CD1c-positive myeloid dendritic cell (primary cell): ENCODE data around the gene CDK5R1.

Source experiments
- DNase-seq: peaks from one replicate; pipeline ENCODE4 v3.0.0-alpha.2; 2016; ENCODE audit errors: extremely low spot score

Gene CDK5R1

GRCh38 chr17:32471652-32472051, 15.1 kb upstream of the CDK5R1 start:
- no peak for DNase-seq

- no peak for DNase-seq
Measured at GRCh38 chr17:32475258-32475657, 11.5 kb upstream of the CDK5R1 start.

GRCh38 chr17:32477220-32477619, 9.6 kb upstream of the CDK5R1 start:
- DNase-seq: no peak

- no peak for DNase-seq
Measured at GRCh38 chr17:32479074-32479617, 7.6 kb upstream of the CDK5R1 start.

- DNase-seq: no peak
Measured at GRCh38 chr17:32481193-32481592, 5.6 kb upstream of the CDK5R1 start.

- DNase-seq: no peak
Measured at GRCh38 chr17:32482568-32483320, 4.0 kb upstream of the CDK5R1 start.

- peak; percentile 56 for DNase-seq
Measured at GRCh38 chr17:32483451-32484019, 3.3 kb upstream of the CDK5R1 start.

- DNase-seq: no peak
Measured at GRCh38 chr17:32484041-32484461, 2.7 kb upstream of the CDK5R1 start.

GRCh38 chr17:32484628-32485027, 2.2 kb upstream of the CDK5R1 start:
- DNase-seq: no peak

- no peak for DNase-seq
Measured at GRCh38 chr17:32485261-32486110, 1.3 kb upstream of the CDK5R1 start.

GRCh38 chr17:32486111-32486700, 587 bp upstream of the CDK5R1 start:
- DNase-seq: peak; percentile 80

GRCh38 chr17:32487473-32488176, 832 bp downstream of the CDK5R1 start:
- DNase-seq: no peak

GRCh38 chr17:32488177-32488542, 1.4 kb downstream of the CDK5R1 start:
- DNase-seq: no peak

GRCh38 chr17:32488604-32489180, 1.9 kb downstream of the CDK5R1 start:
- no peak for DNase-seq

GRCh38 chr17:32489320-32490100, 2.7 kb downstream of the CDK5R1 start:
- DNase-seq: no peak

GRCh38 chr17:32490101-32490482, 3.3 kb downstream of the CDK5R1 start:
- no peak for DNase-seq

- DNase-seq: peak; percentile 26
Measured at GRCh38 chr17:32491371-32492263, 4.8 kb downstream of the CDK5R1 start.

GRCh38 chr17:32492264-32492589, 5.4 kb downstream of the CDK5R1 start:
- DNase-seq: no peak

- peak; percentile 30 for DNase-seq
Measured at GRCh38 chr17:32492648-32493289, 6.0 kb downstream of the CDK5R1 start.
